Cortex of kidney (tissue), 1 donor: ENCODE measurements around the gene MUC5AC.

ENCODE experiments used
- DNase-seq: peaks from one replicate; lab custom pipeline; 2025; lab: John Stamatoyannopoulos, UW

Gene MUC5AC

GRCh38 chr11:1197431-1197885, 39.7 kb downstream of the MUC5AC start:
- DNase-seq = no peak

GRCh38 chr11:1197886-1198560, 40.3 kb downstream of the MUC5AC start:
- no peak for DNase-seq

GRCh38 chr11:1198561-1199240, 40.9 kb downstream of the MUC5AC start:
- DNase-seq = no peak

GRCh38 chr11:1199241-1199750, 41.5 kb downstream of the MUC5AC start:
- no peak for DNase-seq

GRCh38 chr11:1199751-1200610, 42.2 kb downstream of the MUC5AC start:
- no peak for DNase-seq

DNA sequence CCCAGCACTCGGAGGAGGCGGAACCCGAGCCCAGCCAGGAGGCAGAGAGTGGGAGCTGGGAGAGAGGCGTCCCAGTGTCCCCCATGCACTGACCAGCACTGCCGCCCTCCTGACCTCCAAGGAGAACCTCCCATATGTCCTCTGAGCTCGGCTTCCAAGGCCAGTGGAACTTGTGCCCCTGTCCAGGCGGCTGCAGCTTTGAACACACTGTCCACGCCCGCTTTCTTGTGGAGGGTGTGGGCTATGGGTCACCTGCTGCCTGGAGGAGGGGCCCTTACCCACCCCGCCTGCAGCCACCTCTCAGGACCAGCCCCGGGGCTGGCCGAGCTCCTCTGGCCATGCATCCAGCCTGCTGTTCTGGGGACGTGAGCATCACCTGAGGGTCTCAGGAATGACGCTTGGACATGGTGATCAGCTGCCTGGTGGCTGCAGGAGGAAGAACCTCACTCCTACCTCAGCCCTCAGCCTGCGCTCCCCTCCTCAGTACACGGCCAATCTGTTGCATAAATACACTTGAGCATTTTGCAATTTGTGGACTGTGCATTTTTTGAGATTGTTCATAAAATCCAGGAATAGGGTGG, 42.9 kb downstream of the MUC5AC start:
- no peak for DNase-seq

DNA sequence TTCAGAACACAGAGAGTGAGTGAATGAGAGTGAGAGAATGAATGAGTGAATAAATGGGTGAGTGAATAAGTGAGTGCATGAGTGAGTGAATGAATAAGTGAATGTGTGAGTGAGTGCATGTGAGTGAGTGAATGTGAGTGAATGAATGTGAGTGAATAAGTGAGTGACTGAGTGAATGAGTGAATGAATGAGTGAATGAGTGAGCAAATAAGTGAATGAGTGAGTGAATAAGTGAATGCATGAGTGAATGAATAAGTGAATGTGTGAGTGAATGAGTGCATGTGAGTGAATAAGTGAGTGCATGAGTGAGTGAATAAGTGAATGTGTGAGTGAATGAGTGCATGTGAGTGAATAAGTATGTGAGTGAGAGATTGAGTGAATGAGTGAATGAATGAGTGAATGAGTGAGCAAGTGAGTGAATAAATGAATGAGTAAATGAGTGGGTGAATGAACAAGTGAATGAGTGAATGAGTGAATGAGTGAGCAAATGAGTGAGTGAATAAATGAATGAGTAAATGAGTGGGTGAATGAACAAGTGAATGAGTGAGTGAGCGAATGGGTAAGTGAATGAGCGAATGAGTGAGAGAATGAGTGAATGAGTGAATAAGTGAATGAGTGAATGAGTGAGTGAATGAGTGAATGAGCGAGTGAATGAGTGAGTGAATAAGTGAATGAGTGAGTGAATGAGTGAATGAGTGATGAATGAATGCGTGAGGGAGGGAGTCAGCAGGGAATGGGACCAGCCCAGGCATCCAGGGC, 43.8 kb downstream of the MUC5AC start:
- no peak for DNase-seq

- no peak for DNase-seq
These were observed 44.5 kb downstream of the MUC5AC start for GRCh38 chr11:1202154-1202775.

DNA sequence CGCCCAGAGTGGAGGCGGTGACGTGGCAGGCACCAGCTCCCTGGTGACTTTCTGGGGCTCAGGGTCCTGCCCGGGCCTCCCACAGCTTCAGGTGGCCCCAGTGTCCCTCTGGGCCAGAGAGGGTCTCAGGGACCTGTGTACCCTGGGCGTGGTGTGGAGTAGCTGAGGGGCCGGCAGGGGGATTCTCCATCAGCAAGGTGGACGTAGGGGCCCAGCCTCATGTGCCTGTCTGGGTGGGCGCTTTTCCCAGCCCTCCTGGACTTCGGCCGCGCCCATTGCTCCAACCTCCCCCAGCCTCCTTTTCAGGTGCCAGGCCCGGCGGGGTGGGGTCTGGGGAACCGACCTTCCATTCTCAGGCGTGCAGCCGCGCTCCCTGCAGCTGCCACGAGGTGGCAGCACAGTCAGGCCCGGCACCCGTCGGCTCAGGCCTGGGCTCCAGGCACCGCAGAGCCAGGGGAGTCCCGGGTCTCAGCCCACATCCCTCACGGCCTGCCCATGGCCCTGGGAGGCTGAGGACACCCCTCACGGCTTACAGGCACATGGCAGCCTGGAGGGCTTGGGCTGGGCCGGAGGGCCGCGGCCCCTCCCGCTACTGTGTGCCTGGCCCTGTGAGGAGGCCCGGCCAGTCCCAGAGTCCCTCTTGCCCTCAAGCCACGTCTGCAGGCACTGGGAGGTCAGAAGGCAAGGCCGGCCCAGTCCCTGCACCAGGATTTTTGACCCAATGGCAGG, 45.2 kb downstream of the MUC5AC start:
- no peak for DNase-seq

DNA sequence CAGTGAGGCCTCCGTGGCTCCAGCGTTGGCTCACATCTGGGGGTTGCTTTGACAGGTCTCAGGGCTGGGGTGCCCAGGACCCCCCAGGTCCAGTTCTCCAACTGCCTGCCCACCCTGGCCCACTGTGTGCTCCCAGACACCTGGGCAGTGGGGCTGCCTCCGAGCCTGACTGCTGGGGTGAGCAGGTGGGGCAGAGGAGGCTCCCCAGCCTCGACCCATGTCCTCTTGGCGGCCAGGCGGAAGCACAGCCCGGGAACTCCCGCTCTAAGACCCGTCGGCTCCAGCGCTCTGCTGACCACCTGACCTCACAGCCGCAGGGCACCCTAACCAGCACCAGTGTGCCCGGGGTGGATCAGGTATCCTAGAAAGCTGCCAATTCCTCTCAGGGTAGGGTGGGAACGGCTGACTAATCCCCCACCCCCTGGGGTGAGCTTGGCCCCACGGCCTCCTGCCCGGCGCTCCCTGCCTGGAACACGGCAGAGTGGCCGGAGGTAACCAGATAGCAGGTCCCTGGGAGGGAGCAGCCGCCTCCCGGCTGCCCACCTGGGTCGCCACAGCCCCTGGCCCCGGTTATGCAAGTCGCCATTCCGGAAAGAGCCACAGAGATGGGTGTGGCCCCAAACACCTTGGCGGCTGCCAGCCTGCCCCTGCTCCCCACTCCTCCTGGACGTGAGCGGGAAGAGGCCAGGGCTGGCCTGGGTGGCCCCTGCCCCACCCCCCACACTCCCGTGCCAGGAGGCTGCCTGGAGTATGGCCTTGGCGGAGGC, 45.9 kb downstream of the MUC5AC start:
- no peak for DNase-seq

GRCh38 chr11:1204381-1205101, 46.8 kb downstream of the MUC5AC start:
- DNase-seq = no peak

- no peak for DNase-seq
These were observed 47.6 kb downstream of the MUC5AC start for GRCh38 chr11:1205121-1205986.

- no peak for DNase-seq
These were observed 48.2 kb downstream of the MUC5AC start for GRCh38 chr11:1205987-1206331.

GRCh38 chr11:1206391-1207271, 48.9 kb downstream of the MUC5AC start:
- no peak for DNase-seq

- no peak for DNase-seq
These were observed 49.8 kb downstream of the MUC5AC start for GRCh38 chr11:1207401-1208143.

- DNase-seq = no peak
These were observed 50.3 kb downstream of the MUC5AC start for GRCh38 chr11:1208144-1208393.
